SKM-1 (cell line): ENCODE measurements around the gene CNPPD1.
A peak's percentile ranks its signal among the peaks of the same experiment; 100 is the strongest.

Source experiments
- DNase-seq: peaks from one replicate; lab custom pipeline; 2025; ENCODE audit not compliant: unreplicated experiment; lab: John Stamatoyannopoulos, UW

Gene CNPPD1

GRCh38 chr2:219176818-219177551, at the start of gene CNPPD1:
Gene CNPPD1, minus strand, starts transcription at chr2:219176925. Its CDS starts 97 bp downstream, at chr2:219176828.
- DNase-seq: peak; percentile 58

GRCh38 chr2:219225350-219225749, 48.6 kb upstream of the CNPPD1 start:
- peak; percentile 83 for DNase-seq

- no peak for DNase-seq
Measured at GRCh38 chr2:219223831-219224610, 47.3 kb upstream of the CNPPD1 start.

GRCh38 chr2:219221957-219222518, 45.3 kb upstream of the CNPPD1 start:
- DNase-seq: no peak

GRCh38 chr2:219220652-219221402, 44.1 kb upstream of the CNPPD1 start:
- DNase-seq: no peak

- DNase-seq: no peak
Measured at GRCh38 chr2:219219784-219220532, 43.2 kb upstream of the CNPPD1 start.

DNA sequence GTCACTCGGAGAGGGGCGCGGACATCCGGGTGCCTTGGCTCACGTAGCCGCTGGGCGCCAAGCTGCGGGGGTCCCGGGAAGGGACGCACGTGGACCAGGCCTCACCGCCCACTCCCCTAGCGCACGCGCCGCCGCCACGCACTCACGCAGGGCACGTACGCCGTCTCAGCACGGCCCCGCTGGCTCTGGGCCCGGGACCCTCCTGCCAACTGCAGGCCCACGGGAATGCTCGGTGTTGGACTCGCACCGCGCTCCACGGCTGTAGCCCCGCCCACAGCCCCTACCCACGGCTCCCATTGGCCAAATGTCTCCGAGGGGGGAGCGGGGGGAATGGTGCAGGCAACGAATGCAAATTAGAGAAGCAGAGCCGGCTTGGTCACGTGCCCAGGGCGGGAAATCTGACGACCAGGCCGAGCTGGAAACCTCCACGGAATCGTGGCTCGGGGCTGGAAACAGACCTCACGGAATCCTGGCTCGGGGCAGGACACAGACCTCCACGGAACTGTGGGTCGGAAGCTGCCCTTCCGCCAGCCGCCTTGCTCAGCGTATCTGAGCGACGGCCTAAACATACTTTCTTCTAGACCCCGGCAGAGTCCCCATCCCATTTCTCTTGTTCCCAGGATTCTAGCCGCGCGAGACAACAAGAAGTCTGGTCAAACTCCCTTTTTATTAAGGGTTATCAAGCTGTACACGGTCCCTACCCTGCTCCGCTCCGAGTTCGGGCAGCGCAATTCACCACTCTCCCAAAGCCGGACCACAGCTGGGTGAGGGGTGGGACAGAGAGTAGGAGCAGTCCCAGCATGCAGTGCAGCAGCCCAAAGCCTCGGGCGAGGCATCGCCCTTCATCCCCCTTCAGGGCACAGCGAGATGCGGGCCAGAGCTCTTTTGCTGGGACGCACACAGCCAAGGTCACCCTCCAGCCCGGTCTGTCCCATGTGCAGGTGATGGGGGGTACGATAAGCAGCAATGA, 42.3 kb upstream of the CNPPD1 start, which contains the start of gene ABCB6:
Gene ABCB6, minus strand, starts transcription at position 227 of the 970 bp plus-strand sequence. CDS start 285 bp downstream, outside the sequence.
- no peak for DNase-seq

- no peak for DNase-seq
Measured at GRCh38 chr2:219218217-219218731, 41.5 kb upstream of the CNPPD1 start.

GRCh38 chr2:219216535-219216915, 39.8 kb upstream of the CNPPD1 start:
- DNase-seq: no peak

DNA sequence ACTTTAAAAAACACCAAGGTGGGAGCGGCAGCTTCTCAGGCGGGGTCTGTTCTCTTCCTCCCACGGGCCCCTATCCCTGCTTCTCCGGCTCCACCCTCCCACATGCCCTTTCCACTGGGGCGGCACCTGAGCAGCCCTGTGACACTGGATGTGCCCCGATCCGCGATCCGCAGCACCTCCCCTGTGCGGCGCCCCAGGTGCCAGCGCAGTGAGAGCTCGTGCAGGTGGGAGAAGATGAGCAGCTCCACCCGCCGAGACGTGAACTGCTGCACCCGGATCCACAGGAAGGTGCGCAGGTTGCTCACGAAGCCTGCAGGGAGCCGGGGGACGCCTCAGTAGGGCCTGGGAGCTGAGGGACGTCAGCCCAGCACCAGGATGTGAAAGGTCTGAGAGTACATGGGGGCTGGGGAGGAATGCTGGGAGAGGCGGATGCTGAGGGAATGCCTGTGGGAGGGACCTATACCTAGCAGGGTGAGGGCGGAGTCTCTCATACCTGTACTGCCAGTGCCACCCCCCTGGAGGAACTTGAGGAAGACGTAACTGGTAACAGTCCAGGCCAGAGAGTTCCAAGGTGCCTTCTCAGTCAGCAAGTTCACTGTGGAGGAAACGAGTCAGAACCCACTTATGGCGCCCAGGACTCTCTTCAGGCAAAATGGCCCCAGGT, 39.3 kb upstream of the CNPPD1 start:
- DNase-seq: no peak

DNA sequence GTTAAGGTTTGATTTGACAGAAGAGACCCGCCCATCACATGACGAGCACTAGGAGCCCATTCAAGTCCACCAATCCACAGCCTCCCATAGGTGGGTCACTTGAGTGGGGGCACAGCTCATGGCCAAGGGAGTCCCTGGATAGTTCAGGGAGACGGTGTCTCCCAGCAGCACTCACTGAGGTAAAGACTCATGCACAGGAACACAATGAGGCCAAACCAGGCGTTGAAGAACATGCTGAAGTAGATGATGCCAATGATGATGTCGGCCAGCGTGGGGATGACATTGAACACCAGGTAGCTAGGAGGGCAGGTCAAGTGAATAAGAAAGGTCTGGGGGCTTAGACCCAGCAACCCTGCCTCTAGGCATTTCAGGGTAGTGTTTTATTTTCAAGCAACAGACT, 38.1 kb upstream of the CNPPD1 start:
- DNase-seq: no peak

DNA sequence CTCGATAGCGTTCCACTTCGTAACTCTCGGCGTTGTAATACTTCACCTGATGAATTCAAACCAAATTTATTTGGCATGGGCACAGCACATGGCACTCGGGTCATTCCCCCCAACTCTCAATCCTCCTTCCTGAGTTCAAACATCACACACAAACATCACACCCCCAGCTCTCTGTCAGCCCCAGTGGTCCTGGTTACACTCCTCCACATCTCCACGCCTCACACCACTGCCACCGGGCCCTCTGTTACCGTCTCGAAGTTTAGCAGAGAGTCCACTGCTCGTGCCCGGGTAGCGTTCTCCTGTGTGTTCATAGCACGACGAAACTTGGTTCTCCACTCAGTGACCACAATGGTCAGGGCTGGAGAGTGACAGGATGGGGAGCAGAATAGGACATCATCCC, 37.4 kb upstream of the CNPPD1 start:
- DNase-seq: no peak

- no peak for DNase-seq
Measured at GRCh38 chr2:219213486-219214071, 36.9 kb upstream of the CNPPD1 start.

DNA sequence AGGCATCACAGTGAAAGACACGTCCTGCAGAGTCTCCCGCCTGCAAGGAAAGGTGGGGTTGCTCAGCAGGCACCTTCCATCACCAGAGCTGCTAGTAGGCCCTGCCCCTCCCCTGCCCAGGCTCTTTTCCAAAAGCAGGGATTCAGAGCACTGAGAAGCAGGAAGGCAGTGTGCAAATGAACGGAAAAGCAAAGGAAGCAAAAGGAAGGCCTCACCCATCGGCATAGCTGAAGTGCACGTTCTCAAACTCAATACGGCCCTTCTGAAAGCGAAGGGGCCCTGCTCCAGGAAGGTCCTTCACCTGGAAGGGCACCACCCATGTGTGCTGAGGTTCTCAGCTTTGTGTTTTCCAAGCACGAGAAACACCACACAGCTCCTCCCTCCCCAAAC, 36.3 kb upstream of the CNPPD1 start:
- no peak for DNase-seq

DNA sequence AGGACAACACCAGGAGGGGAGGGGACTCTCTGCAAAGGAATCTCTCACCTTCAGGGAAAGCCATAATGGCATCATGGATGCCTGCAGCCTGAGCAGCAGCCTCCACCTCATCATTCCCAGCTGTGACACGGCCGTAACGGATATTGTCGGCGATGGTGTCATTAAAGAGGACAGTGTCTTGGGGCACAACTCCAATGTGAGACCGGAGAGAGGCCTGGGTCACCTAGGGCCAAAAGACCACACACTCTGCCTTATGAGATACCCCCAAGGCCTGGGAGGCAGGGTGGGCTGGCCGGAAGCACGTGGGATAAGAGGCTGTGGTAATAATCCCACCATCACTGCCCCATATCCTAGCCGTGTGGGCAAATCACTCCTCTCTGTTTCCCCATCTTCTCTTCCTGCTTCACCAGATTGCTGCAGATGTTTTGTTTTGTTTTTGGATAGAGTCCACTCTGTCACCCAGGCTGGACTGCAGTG, 34.2 kb upstream of the CNPPD1 start:
- DNase-seq: no peak

- DNase-seq: no peak
Measured at GRCh38 chr2:219210196-219210885, 33.6 kb upstream of the CNPPD1 start.
